ENCODE results near the gene FCAMR. TPM values are rescaled to one million over a fixed set of nuclear protein-coding genes. Genes with fewer than 3 reads are reported as not detected.

Gene FCAMR
- polyA plus RNA-seq, 4 donors: 0.54 to 4.5 (median 0.91) TPM

- FAIRE-seq (no peak), DNase-seq (peak; percentile 65 to 73)
- no peak overlapping the region for H3K4me3 ChIP-seq (ENCODE audit: low read depth in 1 of 3, low read length in 3 of 3)
- 0 to 4% (median 0%) methylated on average over 1 of the region's 1 CpG for WGBS, 3 donors
- peaks cover 0 to 36% (median 0%) of the 10 kb centered on the region in 3 donors for H3K4me1 ChIP-seq (ENCODE audit: control insufficient read depth in 3 of 3, insufficient read depth in 2 of 3, low read depth in 1 of 3, low read length in 2 of 3)
- peaks cover 0 to 2% (median 0%) of the 10 kb centered on the region in 3 donors for H3K36me3 ChIP-seq (ENCODE audit: control insufficient read depth in 3 of 3, insufficient read depth in 2 of 3, low read depth in 1 of 3, low read length in 3 of 3)
- peaks cover 0 to 5% (median 0%) of the 10 kb centered on the region in 3 donors for H3K27me3 ChIP-seq (ENCODE audit: control insufficient read depth in 3 of 3, insufficient read depth in 3 of 3, low read length in 3 of 3)
- no peak overlapping the region for H3K27ac ChIP-seq (ENCODE audit: low read depth in 1 of 3, low read length in 2 of 3)
- H3K9me3 ChIP-seq (ENCODE audit: control insufficient read depth in 2 of 2, insufficient read depth in 1 of 2, low read depth in 1 of 2, low read length in 1 of 2): no peaks in the 10 kb centered on the region
Observed at GRCh38 chr1:206911064-206911663, 59.1 kb downstream of the FCAMR start.

GRCh38 chr1:206909883-206910318, 60.4 kb downstream of the FCAMR start:
- Histone ChIP-seq H3K27me3 (ENCODE audit: control insufficient read depth in 3 of 3, insufficient read depth in 3 of 3, low read length in 3 of 3) (peaks cover 0 to 5% (median 0%) of the 10 kb centered on the region in 3 donors), H3K36me3 (ENCODE audit: control insufficient read depth in 3 of 3, insufficient read depth in 2 of 3, low read depth in 1 of 3, low read length in 3 of 3) (peaks cover 0 to 2% (median 0%) of the 10 kb centered on the region in 3 donors), H3K9me3 (ENCODE audit: control insufficient read depth in 2 of 2, insufficient read depth in 1 of 2, low read depth in 1 of 2, low read length in 1 of 2) (no peaks in the 10 kb centered on the region), H3K4me3 (ENCODE audit: low read depth in 1 of 3, low read length in 3 of 3) (peak overlapping the region; percentile 35 to 44 (median 44)), H3K27ac (ENCODE audit: low read depth in 1 of 3, low read length in 2 of 3) (peak overlapping the region in 1 of 3 donors; percentile 71), H3K4me1 (ENCODE audit: control insufficient read depth in 3 of 3, insufficient read depth in 2 of 3, low read depth in 1 of 3, low read length in 2 of 3) (peaks cover 0 to 36% (median 0%) of the 10 kb centered on the region in 3 donors)
- FAIRE-seq (no peak), DNase-seq (no peak)
- WGBS, 3 donors: 15 to 31% (median 27%) methylated on average over 14 of the region's 14 CpGs

GRCh38 chr1:206909161-206909882, 60.9 kb downstream of the FCAMR start:
- Histone ChIP-seq H3K9me3 (ENCODE audit: control insufficient read depth in 2 of 2, insufficient read depth in 1 of 2, low read depth in 1 of 2, low read length in 1 of 2) (no peaks in the 10 kb centered on the region), H3K27me3 (ENCODE audit: control insufficient read depth in 3 of 3, insufficient read depth in 3 of 3, low read length in 3 of 3) (peaks cover 0 to 5% (median 0%) of the 10 kb centered on the region in 3 donors), H3K4me1 (ENCODE audit: control insufficient read depth in 3 of 3, insufficient read depth in 2 of 3, low read depth in 1 of 3, low read length in 2 of 3) (peaks cover 0 to 36% (median 0%) of the 10 kb centered on the region in 3 donors), H3K27ac (ENCODE audit: low read depth in 1 of 3, low read length in 2 of 3) (peak overlapping the region in 2 of 3 donors; percentile 52 to 76), H3K36me3 (ENCODE audit: control insufficient read depth in 3 of 3, insufficient read depth in 2 of 3, low read depth in 1 of 3, low read length in 3 of 3) (peaks cover 0 to 5% (median 0%) of the 10 kb centered on the region in 3 donors), H3K4me3 (ENCODE audit: low read depth in 1 of 3, low read length in 3 of 3) (peak overlapping the region; percentile 35 to 44 (median 44))
- 1 to 4% (median 2%) methylated on average over 51 to 69 of the region's 69 CpGs for WGBS, 3 donors
- peak; percentile 74 to 90 for DNase-seq
- FAIRE-seq: no peak

- DNase-seq (no peak), FAIRE-seq (no peak)
- Histone ChIP-seq H3K4me3 (ENCODE audit: low read depth in 1 of 3, low read length in 3 of 3) (no peak overlapping the region), H3K36me3 (ENCODE audit: control insufficient read depth in 3 of 3, insufficient read depth in 2 of 3, low read depth in 1 of 3, low read length in 3 of 3) (peaks cover 0 to 5% (median 0%) of the 10 kb centered on the region in 3 donors), H3K27me3 (ENCODE audit: control insufficient read depth in 3 of 3, insufficient read depth in 3 of 3, low read length in 3 of 3) (peaks cover 0 to 5% (median 0%) of the 10 kb centered on the region in 3 donors), H3K9me3 (ENCODE audit: control insufficient read depth in 2 of 2, insufficient read depth in 1 of 2, low read depth in 1 of 2, low read length in 1 of 2) (no peaks in the 10 kb centered on the region), H3K27ac (ENCODE audit: low read depth in 1 of 3, low read length in 2 of 3) (peak overlapping the region in 1 of 3 donors; percentile 32), H3K4me1 (ENCODE audit: control insufficient read depth in 3 of 3, insufficient read depth in 2 of 3, low read depth in 1 of 3, low read length in 2 of 3) (peaks cover 0 to 35% (median 0%) of the 10 kb centered on the region in 3 donors)
- 88 to 91% (median 90%) methylated on average over 10 of the region's 10 CpGs for WGBS, 3 donors
Observed at GRCh38 chr1:206908038-206908437, 62.2 kb downstream of the FCAMR start.

Other genes with a start within 250 kb of the FCAMR start
- gene IL19, start 199.7 kb downstream of the FCAMR start, polyA plus RNA-seq: not detected
- 1 to 10 TPM in 1 of 4 donors, under 1 TPM in 2, not detected in 1; 0.41 to 5.1 (median 0.54) TPM for gene IL10, start 198.0 kb downstream of the FCAMR start, polyA plus RNA-seq
- not detected for gene IL20, start 104.8 kb downstream of the FCAMR start, polyA plus RNA-seq
- gene IL24, start 73.0 kb downstream of the FCAMR start, polyA plus RNA-seq: under 1 TPM in 2 of 4 donors, not detected in 2; 0.24 to 0.34 TPM
- 1 to 10 TPM; 1.1 to 6.9 (median 2.6) TPM for gene FCMR, start 48.5 kb downstream of the FCAMR start, polyA plus RNA-seq
- gene PIGR, start 24.0 kb downstream of the FCAMR start, polyA plus RNA-seq: 1,000 to 10,000 TPM in 1 of 4 donors, 100 to 1,000 TPM in 2, 1 to 10 TPM in 1; 2.7 to 3,013 (median 498) TPM
- 10 to 100 TPM in 3 of 4 donors, 1 to 10 TPM in 1; 9.8 to 32.1 (median 24.3) TPM for gene C1orf116, start 62.3 kb upstream of the FCAMR start, polyA plus RNA-seq
- gene YOD1, start 80.7 kb upstream of the FCAMR start, polyA plus RNA-seq: 1 to 10 TPM; 1.9 to 8.4 (median 2.7) TPM
- gene PFKFB2, start 82.8 kb upstream of the FCAMR start, polyA plus RNA-seq: 10 to 100 TPM; 20.0 to 38.5 (median 25.8) TPM
- 10 to 100 TPM in 2 of 4 donors, 1 to 10 TPM in 2; 1.1 to 27.3 (median 12.9) TPM for gene C4BPB, start 118.4 kb upstream of the FCAMR start, polyA plus RNA-seq
- gene C4BPA, start 133.8 kb upstream of the FCAMR start, polyA plus RNA-seq: 1 to 10 TPM in 1 of 4 donors, under 1 TPM in 2, not detected in 1; 0.07 to 2.4 (median 0.22) TPM

Data from small intestine (tissue), 7 donors.